GM12872 (cell line): ENCODE measurements around the gene KRT39.

Source experiments
- TF ChIP-seq, protein P1 (sequence below): IDR thresholded peaks from 3 replicates; pipeline ENCODE4 v1.5.1; 2011; ENCODE audit warnings: low read depth, mild to moderate bottlenecking, low read length, moderate library complexity; ENCODE audit not compliant: insufficient read depth

KRT39 gene

DNA sequence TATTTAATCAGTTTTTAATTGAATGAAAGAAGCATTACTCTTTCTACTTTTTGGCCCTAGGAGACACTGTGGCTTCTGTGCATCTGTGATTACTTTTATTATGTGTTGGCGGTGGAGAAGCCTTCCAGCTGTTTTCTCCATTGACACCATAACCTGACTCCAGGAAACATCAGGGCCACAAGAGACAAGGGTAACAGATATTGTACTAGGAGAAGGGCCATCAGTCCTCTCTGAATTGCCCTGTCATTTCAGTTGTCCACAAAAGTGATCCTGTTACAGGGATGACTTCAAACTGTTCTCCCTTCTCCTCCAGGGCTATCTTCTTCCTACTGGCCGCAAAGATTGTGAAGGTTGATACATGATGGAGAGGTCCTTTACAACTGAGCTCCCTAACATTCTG lies 14.6 kb downstream of the KRT39 start:
- TF ChIP-seq, protein P1, sequence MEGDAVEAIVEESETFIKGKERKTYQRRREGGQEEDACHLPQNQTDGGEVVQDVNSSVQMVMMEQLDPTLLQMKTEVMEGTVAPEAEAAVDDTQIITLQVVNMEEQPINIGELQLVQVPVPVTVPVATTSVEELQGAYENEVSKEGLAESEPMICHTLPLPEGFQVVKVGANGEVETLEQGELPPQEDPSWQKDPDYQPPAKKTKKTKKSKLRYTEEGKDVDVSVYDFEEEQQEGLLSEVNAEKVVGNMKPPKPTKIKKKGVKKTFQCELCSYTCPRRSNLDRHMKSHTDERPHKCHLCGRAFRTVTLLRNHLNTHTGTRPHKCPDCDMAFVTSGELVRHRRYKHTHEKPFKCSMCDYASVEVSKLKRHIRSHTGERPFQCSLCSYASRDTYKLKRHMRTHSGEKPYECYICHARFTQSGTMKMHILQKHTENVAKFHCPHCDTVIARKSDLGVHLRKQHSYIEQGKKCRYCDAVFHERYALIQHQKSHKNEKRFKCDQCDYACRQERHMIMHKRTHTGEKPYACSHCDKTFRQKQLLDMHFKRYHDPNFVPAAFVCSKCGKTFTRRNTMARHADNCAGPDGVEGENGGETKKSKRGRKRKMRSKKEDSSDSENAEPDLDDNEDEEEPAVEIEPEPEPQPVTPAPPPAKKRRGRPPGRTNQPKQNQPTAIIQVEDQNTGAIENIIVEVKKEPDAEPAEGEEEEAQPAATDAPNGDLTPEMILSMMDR: no peak

DNA sequence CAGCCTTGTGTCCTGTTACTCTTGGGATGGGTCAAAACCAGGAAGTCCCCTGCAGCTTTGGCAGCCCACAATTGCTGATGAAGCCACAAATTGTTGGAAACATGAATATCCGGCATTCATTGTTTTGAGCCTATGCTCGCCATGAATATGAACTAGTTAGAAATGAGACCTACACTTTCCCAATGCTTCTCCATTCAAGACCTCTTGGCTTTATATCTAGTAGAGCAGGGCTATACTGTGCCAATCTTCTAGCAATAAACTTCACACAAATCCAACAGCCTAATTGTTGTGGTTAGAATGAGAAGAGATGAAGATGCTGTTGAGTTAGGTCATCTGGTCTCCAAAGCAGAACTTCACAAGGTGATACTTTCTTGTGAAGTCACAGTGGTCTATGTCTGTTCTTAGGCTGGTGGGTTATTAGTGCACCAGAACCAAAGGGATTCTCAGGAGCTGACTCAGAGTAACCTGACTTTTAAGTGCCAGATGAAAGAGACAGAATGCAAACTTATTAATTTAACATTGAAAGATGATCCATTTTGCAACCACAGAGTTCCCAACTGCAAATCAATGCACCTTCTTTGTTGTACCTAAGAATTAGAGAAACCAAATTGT lies 15.6 kb downstream of the KRT39 start:
- TF ChIP-seq, protein P1: no peak

DNA sequence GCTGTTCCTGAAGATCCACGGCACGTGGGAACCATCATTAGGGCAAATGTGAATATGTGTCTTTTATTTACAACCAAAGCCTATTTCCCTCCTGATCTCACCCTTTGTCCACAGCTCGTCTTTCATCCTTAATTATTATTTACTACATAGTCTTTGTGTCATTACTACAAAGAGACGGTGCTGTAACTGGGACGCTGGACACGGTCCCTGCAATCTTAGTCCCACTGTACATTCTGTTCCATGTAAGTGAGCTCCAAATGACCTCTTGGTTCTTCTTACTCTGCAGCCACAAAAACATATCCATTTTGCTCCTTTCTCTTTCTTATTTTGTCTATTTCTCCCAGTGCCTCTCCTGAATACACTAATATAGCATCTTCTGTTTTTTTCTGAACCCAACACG lies 16.6 kb downstream of the KRT39 start:
- TF ChIP-seq, protein P1: no peak

DNA sequence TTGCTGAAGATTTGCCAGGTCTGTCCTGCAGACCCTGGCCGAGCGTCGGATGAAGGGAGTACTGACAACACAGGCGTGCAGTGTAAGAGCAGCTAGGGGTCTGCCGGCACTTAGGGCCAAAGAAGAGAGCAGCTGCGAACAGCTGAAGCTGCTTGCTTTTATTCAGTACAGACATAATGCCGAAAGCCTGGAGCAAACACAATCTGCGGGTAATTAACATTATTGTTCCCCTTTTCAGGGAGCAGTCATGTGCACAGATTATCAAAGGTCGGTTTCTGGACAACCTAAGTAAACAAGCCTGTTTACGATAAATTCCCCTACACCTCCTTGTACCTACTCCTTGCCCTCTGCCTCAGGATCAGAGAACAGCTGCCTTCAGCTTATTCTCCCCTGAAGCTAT lies 17.3 kb downstream of the KRT39 start:
- TF ChIP-seq, protein P1: no peak

DNA sequence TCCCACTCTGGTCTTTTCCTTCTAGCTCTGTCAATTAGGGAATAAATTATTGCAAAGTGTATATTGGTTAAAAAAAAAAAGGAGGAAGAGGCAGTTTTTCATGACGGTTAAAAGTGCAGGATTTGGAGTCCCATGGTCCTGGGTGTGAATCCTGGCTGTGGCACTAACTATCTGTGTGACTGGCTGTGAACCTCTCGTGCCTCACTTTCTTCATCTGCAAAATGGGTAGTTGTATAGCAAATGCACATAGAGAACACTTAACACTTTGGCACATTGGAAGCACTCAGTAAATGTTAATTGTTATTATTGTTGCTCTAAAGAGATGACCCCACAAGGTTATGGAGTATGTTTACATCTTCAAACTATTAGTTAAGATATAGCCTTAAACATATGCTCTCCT lies 18.8 kb downstream of the KRT39 start:
- TF ChIP-seq, protein P1: no peak

DNA sequence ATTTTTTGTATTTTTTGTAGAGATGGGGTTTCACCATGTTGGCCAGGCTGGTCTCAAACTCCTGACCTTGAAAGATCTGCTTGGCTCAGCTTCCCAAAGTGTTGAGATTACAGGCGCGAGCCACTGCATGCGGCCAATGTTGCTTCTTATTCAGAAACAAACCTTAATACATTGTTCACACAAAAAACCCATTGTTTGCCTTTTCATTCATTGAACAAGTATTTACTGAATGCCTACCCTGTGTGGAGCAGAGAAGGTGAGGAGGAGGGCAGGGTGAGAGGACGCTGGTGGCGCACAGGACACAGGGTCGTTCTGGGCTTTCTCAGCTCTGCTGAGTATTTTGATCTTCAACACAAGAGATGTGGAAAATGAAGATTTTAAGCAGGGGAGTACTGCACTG lies 21.3 kb downstream of the KRT39 start:
- TF ChIP-seq, protein P1: no peak

DNA sequence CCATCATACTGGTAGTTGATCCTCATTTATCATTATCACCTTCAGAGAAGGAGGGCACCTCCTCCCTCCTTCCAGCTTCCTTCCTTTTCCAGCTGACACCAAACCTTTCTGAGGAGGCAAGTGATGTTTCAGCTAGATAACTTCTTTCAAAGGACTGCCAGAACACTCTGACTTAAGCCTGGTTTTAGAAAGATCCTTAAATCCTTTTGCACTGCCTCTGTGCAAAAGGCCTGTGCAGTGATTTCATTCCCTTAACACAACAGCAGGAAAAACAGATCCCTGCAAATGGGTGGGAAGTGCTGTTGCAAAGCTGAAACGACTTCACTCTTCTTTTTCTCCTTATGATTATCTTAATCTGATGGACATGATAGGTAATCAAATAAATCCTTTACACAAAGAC lies 22.2 kb downstream of the KRT39 start:
- TF ChIP-seq, protein P1: no peak
